Trophoblast cell (in vitro differentiated cells and primary cell): ENCODE results near the gene ZNF91.

Source experiments
- DNase-seq, 2 donors: peaks; one replicate each; pipeline ENCODE4 v3.0.0-alpha.2; 2016
- H2AFZ ChIP-seq: 2 replicates; pipeline ENCODE4 v1.6.1; 2013; ENCODE audit warnings: low read length, moderate library complexity, mild to moderate bottlenecking; ENCODE audit not compliant: insufficient read depth, poor library complexity
- H2AK5ac ChIP-seq: 2 replicates; pipeline ENCODE4 v1.6.1; 2013; ENCODE audit warnings: mild to moderate bottlenecking, low read length
- H2BK120ac ChIP-seq: 2 replicates; pipeline ENCODE4 v1.6.1; 2013; ENCODE audit warnings: low read length, mild to moderate bottlenecking, moderate library complexity; ENCODE audit not compliant: insufficient read depth, poor library complexity
- H2BK12ac ChIP-seq: 2 replicates; pipeline ENCODE4 v1.6.1; 2013; ENCODE audit warnings: mild to moderate bottlenecking, low read length, moderate library complexity
- H2BK5ac ChIP-seq: 2 replicates; pipeline ENCODE4 v1.6.1; 2013; ENCODE audit warnings: low read length, low read depth, moderate library complexity, mild to moderate bottlenecking; ENCODE audit not compliant: poor library complexity
- H3K14ac ChIP-seq: 2 replicates; pipeline ENCODE4 v1.6.1; 2013; ENCODE audit warnings: mild to moderate bottlenecking, low read length
- H3K18ac ChIP-seq: 2 replicates; pipeline ENCODE4 v1.6.1; 2013; ENCODE audit warnings: mild to moderate bottlenecking, low read length
- H3K23ac ChIP-seq: 2 replicates; pipeline ENCODE4 v1.6.1; 2013; ENCODE audit warnings: low read length
- H3K27ac ChIP-seq: 2 replicates; pipeline ENCODE4 v1.5.1; 2013; ENCODE audit warnings: low read depth, mild to moderate bottlenecking, inconsistent platforms, low read length, moderate library complexity
- H3K27me3 ChIP-seq: 2 replicates; pipeline ENCODE4 v1.6.1; 2013; ENCODE audit warnings: inconsistent platforms, mild to moderate bottlenecking, low read length, moderate library complexity; ENCODE audit not compliant: insufficient read depth
- H3K36me3 ChIP-seq, 2 experiments: 1 replicate in 1 of 2; 2 replicates in 1 of 2; pipeline ENCODE4 v1.6.1; 2013; ENCODE audit warnings: low read length in 2 of 2, mild to moderate bottlenecking in 2 of 2, moderate library complexity in 1 of 2; ENCODE audit not compliant: insufficient read depth in 2 of 2, control insufficient read depth in 1 of 2
- H3K4ac ChIP-seq: 2 replicates; pipeline ENCODE4 v1.6.1; 2013; ENCODE audit warnings: low read depth, mild to moderate bottlenecking, low read length, moderate library complexity
- H3K4me1 ChIP-seq, 2 experiments: 1 replicate in 1 of 2; 2 replicates in 1 of 2; pipeline ENCODE4 v1.6.1; 2013; ENCODE audit warnings: low read length in 2 of 2, mild to moderate bottlenecking in 2 of 2, moderate library complexity in 1 of 2; ENCODE audit not compliant: insufficient read depth in 2 of 2, control insufficient read depth in 1 of 2
- H3K4me2 ChIP-seq: 2 replicates; pipeline ENCODE4 v1.6.1; 2013; ENCODE audit warnings: inconsistent platforms, mild to moderate bottlenecking, low read length, moderate library complexity
- H3K4me3 ChIP-seq: 2 replicates; pipeline ENCODE4 v1.5.1; 2013; ENCODE audit warnings: mild to moderate bottlenecking, low read depth, low read length, inconsistent platforms
- H3K79me1 ChIP-seq: one replicate; pipeline ENCODE4 v1.6.1; 2013; ENCODE audit warnings: low read length
- H3K79me2 ChIP-seq: 2 replicates; pipeline ENCODE4 v1.6.1; 2013; ENCODE audit warnings: low read length, mild to moderate bottlenecking; ENCODE audit not compliant: control insufficient read depth, insufficient read depth, poor library complexity
- H3K9ac ChIP-seq: 2 replicates; pipeline ENCODE4 v1.6.1; 2013; ENCODE audit warnings: mild to moderate bottlenecking, low read length
- H3K9me3 ChIP-seq: 2 replicates; pipeline ENCODE4 v1.6.1; 2013; ENCODE audit warnings: low read depth, mild to moderate bottlenecking, control low read depth, inconsistent platforms, low read length; ENCODE audit not compliant: insufficient read depth
- H4K12ac ChIP-seq: 2 replicates; pipeline ENCODE4 v1.6.1; 2013; ENCODE audit warnings: low read depth, mild to moderate bottlenecking, low read length, moderate library complexity
- H4K8ac ChIP-seq: 2 replicates; pipeline ENCODE4 v1.6.1; 2013; ENCODE audit warnings: low read depth, mild to moderate bottlenecking, low read length, moderate library complexity
- H4K91ac ChIP-seq: one replicate; pipeline ENCODE4 v1.6.1; 2013; ENCODE audit warnings: low read depth, mild to moderate bottlenecking, low read length, moderate library complexity
- WGBS: extraction: QIAGEN DNeasy Blood & Tissue Kit; methylation state at CpG from one replicate; pipeline ENCODE4 v1.1.7; 2013; ENCODE audit warnings: missing lambda C conversion rate; ENCODE audit not compliant: insufficient read length, insufficient coverage; ENCODE audit errors: extremely low coverage; 5-methylcytosine and 5-hydroxymethylcytosine counted together

ZNF91 gene

GRCh38 chr19:23314505-23315251 is 80.6 kb downstream of the ZNF91 start:
- H3K79me2 ChIP-seq: no peaks in the 10 kb centered on the region
- no peak overlapping the region for H4K91ac ChIP-seq
- no peak overlapping the region for H3K27ac ChIP-seq
- no peak overlapping the region for H3K4ac ChIP-seq
- H3K18ac ChIP-seq: no peak overlapping the region
- no peak overlapping the region for H2AK5ac ChIP-seq
- DNase-seq: peak; percentile 81 to 95
- no peak overlapping the region for H3K4me3 ChIP-seq
- no peak overlapping the region for H4K8ac ChIP-seq
- no peak overlapping the region for H2BK120ac ChIP-seq
- no peaks in the 10 kb centered on the region for H3K27me3 ChIP-seq
- no CpG with 5 or more reads among the region's 4 CpGs for WGBS
- peaks cover 21% of the 10 kb centered on the region for H3K9me3 ChIP-seq
- H3K4me1 ChIP-seq: no peaks in the 10 kb centered on the region
- no peak overlapping the region for H3K4me2 ChIP-seq
- H3K9ac ChIP-seq: no peak overlapping the region
- H3K79me1 ChIP-seq: no peaks in the 10 kb centered on the region
- no peak overlapping the region for H2AFZ ChIP-seq
- H3K36me3 ChIP-seq: no peaks in the 10 kb centered on the region
- H2BK5ac ChIP-seq: no peak overlapping the region
- H2BK12ac ChIP-seq: no peak overlapping the region
- no peak overlapping the region for H4K12ac ChIP-seq
- H3K14ac ChIP-seq: no peak overlapping the region
- no peak overlapping the region for H3K23ac ChIP-seq

GRCh38 chr19:23313196-23313595 is 82.1 kb downstream of the ZNF91 start:
- Histone ChIP-seq H3K9ac (no peak overlapping the region), H2AFZ (no peak overlapping the region), H3K23ac (no peak overlapping the region), H3K4me2 (no peak overlapping the region), H4K8ac (no peak overlapping the region), H4K91ac (no peak overlapping the region), H3K79me1 (no peaks in the 10 kb centered on the region), H3K18ac (no peak overlapping the region), H2BK5ac (no peak overlapping the region), H2BK120ac (no peak overlapping the region), H4K12ac (no peak overlapping the region), H3K9me3 (peaks cover 24% of the 10 kb centered on the region), H3K36me3 (no peaks in the 10 kb centered on the region), H3K4ac (no peak overlapping the region), H3K79me2 (no peaks in the 10 kb centered on the region), H2AK5ac (no peak overlapping the region), H3K14ac (no peak overlapping the region), H3K4me3 (no peak overlapping the region), H3K27me3 (no peaks in the 10 kb centered on the region), H2BK12ac (no peak overlapping the region), H3K4me1 (no peaks in the 10 kb centered on the region), H3K27ac (no peak overlapping the region)
- DNase-seq: peak; percentile 80 to 83
- no CpG with 5 or more reads among the region's 2 CpGs for WGBS

GRCh38 chr19:23312515-23312914 is 82.8 kb downstream of the ZNF91 start:
- H2AFZ ChIP-seq: no peak overlapping the region
- no peak overlapping the region for H2BK120ac ChIP-seq
- no peaks in the 10 kb centered on the region for H3K4me1 ChIP-seq
- H3K14ac ChIP-seq: no peak overlapping the region
- H3K9ac ChIP-seq: no peak overlapping the region
- no peak overlapping the region for H4K91ac ChIP-seq
- H4K12ac ChIP-seq: no peak overlapping the region
- no peak overlapping the region for H3K18ac ChIP-seq
- no peaks in the 10 kb centered on the region for H3K79me2 ChIP-seq
- H3K4me2 ChIP-seq: no peak overlapping the region
- H4K8ac ChIP-seq: no peak overlapping the region
- DNase-seq: peak; percentile 83 to 98
- no peak overlapping the region for H3K4me3 ChIP-seq
- no peaks in the 10 kb centered on the region for H3K36me3 ChIP-seq
- no CpG with 5 or more reads among the region's 1 CpG for WGBS
- H2AK5ac ChIP-seq: no peak overlapping the region
- H3K4ac ChIP-seq: no peak overlapping the region
- H2BK12ac ChIP-seq: no peak overlapping the region
- H3K9me3 ChIP-seq: peaks cover 20% of the 10 kb centered on the region
- no peak overlapping the region for H3K27ac ChIP-seq
- no peak overlapping the region for H3K23ac ChIP-seq
- no peaks in the 10 kb centered on the region for H3K27me3 ChIP-seq
- H3K79me1 ChIP-seq: no peaks in the 10 kb centered on the region
- no peak overlapping the region for H2BK5ac ChIP-seq

- H3K27me3 ChIP-seq: no peaks in the 10 kb centered on the region
- no peaks in the 10 kb centered on the region for H3K36me3 ChIP-seq
- no peak overlapping the region for H3K4me2 ChIP-seq
- no peak overlapping the region for H4K8ac ChIP-seq
- WGBS: no CpG with 5 or more reads among the region's 3 CpGs
- H2AK5ac ChIP-seq: no peak overlapping the region
- H3K4me1 ChIP-seq: no peaks in the 10 kb centered on the region
- no peak overlapping the region for H3K4ac ChIP-seq
- H3K18ac ChIP-seq: no peak overlapping the region
- H2AFZ ChIP-seq: no peak overlapping the region
- H3K27ac ChIP-seq: no peak overlapping the region
- no peak overlapping the region for H4K91ac ChIP-seq
- no peak overlapping the region for H3K23ac ChIP-seq
- H4K12ac ChIP-seq: no peak overlapping the region
- H3K79me1 ChIP-seq: no peaks in the 10 kb centered on the region
- no peak overlapping the region for H2BK120ac ChIP-seq
- no peak overlapping the region for H3K4me3 ChIP-seq
- no peak overlapping the region for H2BK5ac ChIP-seq
- DNase-seq: peak; percentile 94 to 97
- H3K79me2 ChIP-seq: no peaks in the 10 kb centered on the region
- H3K9me3 ChIP-seq: peaks cover 22% of the 10 kb centered on the region
- H3K9ac ChIP-seq: no peak overlapping the region
- no peak overlapping the region for H3K14ac ChIP-seq
- H2BK12ac ChIP-seq: no peak overlapping the region
Measured at GRCh38 chr19:23311551-23311950, 83.7 kb downstream of the ZNF91 start.
